Hypothalamus (tissue), 51 donors: ENCODE results near the gene ATRNL1.

Experiments
- DNase-seq, 51 donors: peaks; one replicate each; lab custom pipeline; 2025; lab: John Stamatoyannopoulos, UW

ATRNL1 gene

DNA sequence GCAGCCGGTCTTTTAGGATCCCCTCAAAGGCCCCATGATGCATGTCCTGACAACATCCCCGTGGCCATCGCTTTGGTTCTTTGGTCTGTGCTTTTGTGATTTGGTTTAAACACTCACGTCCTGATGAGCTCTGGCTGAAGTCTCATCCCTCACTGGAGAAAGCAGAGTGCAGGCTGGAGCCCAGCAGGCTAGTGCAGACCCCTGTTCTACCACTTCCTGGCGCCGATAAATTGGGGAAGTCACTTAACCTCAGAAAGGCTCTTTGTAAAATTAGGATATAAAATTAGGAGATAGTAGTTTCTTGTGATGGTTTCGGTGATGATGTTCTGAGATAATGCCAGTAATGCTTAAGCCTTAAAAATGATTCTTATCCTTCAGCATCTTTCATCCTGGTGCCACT lies 872.2 kb downstream of the ATRNL1 start:
- no peak for DNase-seq

DNA sequence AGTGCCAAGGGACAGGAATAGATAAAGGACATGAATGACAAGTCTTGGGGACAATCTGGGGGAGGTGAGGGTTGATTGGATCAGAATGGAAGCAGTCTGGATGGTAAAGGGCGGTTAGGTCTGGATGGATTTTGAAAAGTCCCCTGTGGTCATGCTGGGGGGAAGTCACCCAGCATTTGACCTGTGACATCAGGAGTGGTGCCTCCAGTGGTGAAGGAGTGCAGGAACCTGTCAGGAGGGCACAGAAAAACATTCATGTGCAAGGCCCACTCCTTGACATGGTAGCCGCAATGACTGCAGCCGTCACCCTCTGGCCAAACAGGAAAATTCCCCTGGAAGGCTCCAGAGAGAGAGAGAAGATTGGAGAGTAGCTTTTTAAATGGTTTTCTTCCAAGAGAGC lies 875.1 kb downstream of the ATRNL1 start:
- DNase-seq: no peak

DNA sequence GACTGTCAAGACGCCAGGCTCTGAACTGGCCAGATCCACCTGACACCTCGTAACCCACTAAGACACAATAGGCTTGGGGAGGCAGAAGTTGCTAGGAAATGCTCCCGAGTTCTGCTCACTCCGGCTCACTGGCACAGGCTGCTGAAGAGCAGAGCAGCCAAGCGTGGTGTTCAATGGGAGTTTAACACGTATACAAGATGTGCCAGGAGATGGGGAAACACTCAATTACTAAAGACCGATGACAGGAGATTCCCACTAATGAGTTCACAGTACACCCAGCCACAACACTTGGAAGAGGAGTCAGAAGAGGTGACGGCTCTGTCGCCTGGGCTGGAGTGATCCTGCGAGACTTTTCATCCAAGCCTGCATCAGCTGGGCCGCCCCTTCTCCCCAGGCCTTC lies 876.4 kb downstream of the ATRNL1 start:
- peak in 1 of 51 donors; percentile 1 for DNase-seq

DNA sequence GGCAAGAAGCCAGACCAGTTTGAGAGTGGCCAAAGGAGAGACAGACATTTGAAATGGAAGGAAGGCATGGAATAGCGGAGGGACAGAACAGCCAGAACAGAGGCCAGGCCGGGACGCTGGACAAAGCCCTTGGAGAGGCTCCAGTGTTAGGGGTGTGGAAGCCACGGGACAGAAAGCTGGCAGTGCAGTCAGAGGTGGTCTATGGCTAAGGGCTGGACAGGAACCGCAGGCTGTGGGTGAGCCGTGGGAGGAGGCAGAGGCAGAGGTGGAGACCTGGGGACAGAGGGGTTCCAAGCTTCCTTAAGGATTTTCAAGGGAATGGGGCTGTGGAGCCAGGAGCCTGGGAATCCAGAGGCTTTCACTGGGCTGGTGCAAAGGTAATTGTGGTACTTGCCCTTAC lies 878.8 kb downstream of the ATRNL1 start:
- DNase-seq: no peak

DNA sequence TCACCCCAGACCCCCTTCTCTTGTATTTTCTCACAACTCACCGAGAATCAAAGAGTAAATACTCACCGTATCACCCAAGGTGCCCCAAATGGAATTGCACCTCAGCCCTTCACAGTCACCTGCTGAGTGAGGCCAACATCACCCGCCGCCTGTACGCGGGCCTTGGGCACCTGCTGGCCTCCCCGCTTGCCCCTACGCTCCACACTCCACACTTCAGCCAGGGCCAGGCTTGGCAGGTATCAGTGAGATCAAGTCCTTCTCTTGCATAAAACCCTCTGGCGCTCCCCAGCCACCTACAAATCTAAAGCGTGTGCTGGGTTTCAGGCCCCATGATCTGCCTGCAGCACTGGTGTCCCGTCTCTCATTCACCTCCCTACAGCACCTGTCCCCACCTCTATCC lies 879.3 kb downstream of the ATRNL1 start:
- no peak for DNase-seq

DNA sequence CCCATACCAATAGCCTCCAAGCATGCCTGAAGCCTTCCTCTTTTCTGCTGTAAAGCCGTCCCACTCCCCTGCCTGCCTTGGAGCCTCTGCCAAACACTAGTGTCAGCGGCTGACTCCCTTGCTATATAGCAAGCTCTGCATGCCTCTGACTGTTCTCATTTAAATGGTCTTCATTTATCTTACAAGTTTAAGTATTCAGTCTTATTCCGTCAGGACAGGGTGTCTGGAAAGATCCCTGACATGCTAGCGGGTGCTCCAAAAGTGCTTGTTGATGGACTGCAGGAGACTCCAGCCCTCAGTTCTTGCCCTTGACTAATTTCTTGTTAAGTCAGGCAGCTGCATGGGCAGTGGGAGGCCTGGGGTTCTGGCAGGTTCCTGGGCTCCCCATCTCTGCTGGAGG lies 881.2 kb downstream of the ATRNL1 start:
- no peak for DNase-seq

DNA sequence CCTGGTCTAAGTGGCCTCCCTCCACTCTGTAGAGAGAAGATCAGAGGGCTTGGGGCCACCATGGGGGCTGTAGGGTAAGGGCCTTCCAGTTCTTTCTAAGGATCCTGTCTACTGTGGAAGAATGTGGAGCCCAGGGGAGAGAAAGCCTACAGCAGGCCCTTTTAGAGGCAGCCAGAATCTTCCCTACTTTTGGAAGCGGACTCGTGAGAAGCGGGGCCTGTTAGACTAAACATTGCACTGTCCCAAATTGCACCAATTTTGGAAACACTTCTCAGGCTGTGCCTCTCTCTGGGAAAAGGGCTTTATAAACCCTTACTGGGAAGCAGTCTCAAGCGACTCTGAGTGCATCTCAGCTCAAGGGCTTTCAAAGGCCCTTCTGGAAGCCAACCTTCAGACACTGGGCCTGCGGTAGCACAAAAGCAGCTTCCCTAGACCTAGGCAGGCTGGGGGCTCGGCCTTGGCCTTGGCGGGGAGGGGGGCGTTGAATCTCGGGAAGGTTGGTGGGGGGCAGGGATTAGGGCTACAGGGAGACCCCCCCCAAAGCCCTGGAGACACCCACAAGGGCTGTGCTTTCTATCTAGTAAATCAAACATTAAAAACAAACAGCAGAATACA lies 881.8 kb downstream of the ATRNL1 start:
- no peak for DNase-seq

DNA sequence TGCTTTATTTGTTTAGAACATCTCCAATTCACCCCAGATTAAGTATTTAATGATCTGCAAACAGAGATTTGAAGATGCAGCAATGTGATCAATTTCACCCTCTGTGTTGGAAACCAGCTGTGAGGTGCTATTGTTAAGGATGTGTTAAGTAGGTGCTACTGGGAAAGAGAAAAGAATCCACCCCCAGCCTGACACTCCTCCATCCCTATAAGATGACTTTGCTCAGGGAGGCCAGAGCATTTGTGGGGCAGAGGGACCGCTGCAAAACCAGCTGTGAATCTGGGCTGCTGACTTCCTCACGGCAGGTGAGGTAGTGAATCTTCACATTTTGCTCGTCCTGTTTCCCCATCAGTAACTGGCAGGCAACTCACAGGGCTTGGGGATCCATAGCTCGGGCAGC lies 882.3 kb downstream of the ATRNL1 start:
- DNase-seq: no peak

DNA sequence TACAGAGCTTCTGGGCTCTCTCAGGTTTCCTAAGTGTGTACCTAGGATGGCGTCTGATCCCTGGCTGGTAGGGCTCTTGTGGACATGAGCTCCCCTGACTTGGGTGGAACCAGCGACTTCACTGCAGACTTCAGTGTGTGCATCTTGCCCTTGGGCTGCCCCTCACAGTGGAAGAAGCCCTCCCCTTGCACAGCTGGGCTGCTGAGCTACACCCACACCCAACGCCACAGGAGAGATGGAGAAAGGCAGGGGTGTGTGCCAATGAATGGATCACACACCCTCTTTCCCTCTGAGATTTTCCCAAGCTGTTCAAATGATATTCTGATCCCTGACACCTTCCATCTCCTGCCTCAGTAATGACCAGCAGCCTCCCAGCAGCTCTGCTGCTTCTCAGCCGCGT lies 883.2 kb downstream of the ATRNL1 start:
- DNase-seq: no peak

DNA sequence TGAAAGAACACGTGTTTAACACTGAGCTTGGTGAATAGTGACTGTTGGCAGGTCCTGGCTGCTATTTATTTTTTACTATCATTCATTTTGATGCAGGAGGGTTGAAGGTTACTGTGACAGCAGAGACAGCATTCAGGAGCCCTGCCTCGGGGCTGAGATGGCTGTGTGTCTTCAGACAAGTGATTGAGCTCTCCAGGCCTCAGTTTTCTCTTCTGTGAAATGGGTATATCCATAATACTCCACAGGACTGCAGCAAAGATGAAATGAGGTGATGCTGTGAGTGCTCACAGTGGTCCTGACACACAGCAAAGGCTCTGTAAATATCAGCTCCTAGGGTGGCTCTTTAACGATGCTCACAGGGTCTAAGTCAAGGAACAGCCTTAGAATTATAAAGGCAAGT lies 884.7 kb downstream of the ATRNL1 start:
- DNase-seq: no peak

DNA sequence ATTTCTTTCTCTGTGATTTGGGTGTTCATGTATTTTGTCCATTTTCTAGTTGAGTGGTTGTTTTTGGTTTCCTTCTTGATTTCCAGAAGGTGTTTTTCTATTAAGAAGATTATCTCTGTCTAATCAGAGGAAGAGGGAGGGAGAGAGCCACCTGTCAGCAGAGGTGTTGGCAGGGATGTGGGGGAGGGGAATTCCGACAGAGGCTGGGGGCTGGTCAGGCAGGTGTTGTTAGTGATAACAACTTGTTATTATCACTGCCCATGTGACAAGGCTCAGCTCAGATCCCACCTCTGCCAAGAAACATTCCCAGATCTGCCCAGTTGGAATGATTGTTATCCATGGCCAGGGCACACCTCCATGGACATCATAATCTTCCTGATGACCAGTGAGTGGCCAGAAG lies 886.4 kb downstream of the ATRNL1 start:
- no peak for DNase-seq

DNA sequence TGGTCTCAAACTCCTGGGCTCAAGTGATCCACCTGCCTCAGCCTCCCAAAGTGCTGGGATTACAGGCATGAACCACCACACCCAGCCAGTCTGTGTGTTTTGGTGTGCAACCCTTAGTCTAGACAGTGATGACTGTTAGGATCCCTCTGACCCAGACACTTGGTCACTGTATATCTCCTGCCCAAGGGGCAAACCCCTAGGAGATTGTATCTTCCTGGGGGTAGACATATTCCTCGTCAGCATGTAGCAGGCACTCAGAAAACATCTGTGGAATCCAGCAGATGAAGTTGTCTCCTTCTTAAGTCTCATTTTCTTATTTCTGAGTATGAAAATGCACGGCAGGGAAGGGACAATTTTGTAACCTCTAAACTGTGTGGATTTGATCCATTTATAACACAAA lies 887.3 kb downstream of the ATRNL1 start:
- no peak for DNase-seq

DNA sequence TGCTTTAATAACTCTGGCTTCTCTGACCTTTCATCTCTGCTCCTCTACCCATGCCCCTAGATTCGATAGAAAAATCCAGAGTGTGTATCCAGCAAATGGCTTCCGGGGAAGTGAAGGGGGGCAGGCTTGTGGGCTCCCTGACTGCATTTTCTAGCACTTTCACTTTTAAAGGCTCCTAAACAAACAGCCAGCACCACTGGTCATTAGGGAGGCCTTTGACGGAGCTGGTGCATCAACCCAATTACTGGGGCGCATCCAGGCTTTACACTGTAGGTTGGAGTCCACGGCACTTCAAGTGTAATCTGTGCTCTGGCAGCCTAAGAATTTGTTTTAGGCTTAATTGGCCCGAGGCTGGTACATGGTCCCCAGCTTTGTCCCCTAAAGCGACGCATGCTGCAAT lies 887.9 kb downstream of the ATRNL1 start:
- no peak for DNase-seq

DNA sequence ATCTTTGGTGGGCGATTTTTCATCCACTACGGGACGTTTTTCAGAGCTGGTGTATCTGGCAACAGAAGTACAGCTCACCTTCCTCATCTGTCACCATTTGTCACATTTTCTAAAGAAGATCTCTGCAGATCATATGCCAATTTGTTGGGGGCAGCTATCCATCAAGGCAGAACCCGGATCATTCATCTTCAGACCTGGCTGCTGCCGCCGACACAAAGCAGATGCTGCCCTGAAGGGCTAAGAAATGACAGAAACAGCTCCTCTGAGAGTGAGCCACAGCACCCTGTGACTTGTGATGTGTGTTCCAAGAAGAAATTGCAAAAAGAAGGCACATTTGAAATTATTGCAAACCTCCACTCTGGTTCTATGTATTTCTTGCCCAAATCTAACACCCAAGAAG lies 888.9 kb downstream of the ATRNL1 start:
- no peak for DNase-seq

DNA sequence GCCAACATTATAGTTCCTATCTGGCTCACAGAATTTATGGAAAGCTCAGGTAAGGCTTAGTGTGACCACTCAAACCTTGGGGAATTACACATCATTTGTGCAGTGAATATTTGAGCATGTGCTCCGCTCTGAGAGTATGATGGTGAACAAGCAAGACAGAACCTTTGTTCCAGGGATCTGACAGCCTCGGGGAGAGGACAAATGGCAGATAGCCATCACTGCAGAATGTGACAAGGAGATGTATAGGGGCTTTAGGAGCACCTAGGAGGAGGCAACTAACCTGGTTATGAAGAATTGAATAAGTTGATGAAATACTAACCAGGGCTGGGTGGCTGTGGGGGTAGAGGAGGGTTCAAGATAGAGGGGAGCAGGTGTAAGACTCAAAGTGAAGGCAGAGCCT lies 889.4 kb downstream of the ATRNL1 start:
- no peak for DNase-seq

DNA sequence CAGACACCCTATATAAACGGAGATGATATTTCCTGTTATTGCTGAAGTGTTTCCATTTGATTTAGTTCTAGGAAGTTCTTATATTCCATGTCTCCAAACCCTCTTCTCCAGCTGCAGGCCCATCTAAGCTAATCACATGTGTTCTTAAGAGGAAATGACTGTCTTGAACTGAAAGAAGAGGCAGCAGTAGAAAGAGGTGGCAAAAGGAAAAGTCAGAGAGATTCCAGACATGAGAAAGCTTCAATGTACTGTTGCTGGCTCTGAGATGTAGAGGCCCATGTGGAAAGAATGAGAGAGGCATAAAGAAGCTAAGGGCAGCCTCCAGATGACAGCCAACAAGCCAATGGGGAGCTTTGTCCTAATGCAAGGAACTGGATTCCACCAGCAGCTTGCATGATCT lies 892.6 kb downstream of the ATRNL1 start:
- DNase-seq: no peak

DNA sequence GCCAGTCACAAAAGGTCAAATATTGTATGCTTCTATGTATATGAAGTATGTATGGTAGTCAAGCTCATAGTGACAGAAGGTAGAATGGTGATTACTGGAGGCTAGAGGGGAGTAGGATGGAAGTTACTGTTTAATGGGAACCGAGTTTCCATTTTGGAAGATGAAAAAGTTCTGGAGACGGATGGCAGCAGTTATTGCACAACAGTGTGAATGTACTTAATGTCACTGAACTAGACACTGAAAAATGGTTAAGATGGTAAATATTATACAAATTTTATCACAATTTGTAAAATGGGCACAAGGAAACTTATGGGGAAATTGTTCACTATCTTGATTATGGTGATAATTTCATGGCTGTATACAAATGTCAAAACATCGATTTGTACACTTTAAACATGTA lies 895.2 kb downstream of the ATRNL1 start:
- no peak for DNase-seq

DNA sequence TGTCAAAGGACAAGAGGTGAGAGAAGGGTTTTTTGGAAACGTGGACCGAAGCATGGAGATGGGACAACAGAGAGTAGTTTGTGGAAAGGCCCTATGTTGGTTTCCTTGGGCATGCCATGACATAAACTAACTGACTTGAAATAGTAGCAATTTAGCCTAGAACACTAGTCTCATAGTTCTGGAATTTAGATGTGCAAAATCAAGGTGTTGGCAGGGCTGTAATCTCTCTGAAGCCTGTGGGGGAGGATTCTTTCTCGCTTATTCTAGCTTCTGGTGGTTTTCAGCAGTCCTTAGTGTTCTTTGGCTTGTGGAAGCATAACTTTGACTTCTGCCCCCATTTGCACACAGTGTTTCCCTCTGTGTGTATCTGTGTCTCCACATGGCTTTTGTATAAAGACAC lies 896.5 kb downstream of the ATRNL1 start:
- no peak for DNase-seq

DNA sequence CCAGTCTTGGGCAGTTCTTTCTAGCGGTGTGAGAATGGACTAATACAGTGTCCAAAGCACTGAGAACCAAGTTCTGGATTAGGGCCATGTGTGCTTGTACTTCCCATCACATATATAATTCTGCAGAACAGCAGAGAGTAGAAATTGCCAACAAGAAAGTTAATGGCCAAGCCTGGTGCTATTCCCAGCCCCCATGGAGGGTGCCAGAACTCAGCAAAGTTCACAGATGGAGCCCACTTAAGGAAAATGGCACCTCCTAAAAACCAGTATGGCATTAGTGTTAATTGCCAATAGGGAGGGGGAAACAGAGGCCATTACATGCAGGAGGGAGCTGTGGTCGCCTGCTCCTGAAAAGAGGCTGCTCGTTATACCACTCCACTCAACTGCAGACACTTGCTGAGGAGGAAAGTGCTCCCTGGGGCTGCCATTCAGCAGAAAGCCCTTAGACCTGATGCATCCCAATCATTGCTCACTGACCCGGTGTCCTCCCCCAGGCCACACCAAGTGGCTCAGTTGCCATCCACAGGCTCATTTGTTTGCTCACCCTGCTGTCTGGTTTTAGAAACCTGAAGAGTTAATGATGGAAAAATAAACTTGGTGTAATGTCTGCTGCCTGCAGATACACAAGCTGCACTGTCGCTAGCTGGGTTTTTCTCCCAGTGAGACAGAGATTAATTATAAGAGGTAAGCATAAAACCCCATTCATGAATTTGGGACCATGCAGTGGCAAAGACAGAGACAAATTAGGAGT lies 899.2 kb downstream of the ATRNL1 start:
- DNase-seq: no peak

DNA sequence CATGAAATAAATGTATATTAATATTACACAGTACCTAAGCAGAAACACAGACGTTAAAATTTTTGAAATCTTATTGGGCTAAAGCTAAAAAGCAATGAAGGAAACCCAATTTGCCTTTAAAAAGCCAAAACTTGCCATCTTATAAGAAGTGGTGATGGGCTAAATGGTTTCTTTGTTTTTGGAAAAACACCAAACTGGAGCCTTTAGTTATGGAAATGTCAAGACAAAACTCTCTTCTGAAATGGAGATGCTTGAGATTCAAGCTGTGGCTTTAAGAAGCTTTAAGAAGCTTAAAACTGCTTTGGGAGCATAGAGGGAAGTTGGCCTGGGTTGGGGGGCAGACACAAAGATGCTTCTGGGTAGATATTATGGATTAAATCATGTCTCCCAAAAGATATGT lies 902.9 kb downstream of the ATRNL1 start:
- no peak for DNase-seq

DNA sequence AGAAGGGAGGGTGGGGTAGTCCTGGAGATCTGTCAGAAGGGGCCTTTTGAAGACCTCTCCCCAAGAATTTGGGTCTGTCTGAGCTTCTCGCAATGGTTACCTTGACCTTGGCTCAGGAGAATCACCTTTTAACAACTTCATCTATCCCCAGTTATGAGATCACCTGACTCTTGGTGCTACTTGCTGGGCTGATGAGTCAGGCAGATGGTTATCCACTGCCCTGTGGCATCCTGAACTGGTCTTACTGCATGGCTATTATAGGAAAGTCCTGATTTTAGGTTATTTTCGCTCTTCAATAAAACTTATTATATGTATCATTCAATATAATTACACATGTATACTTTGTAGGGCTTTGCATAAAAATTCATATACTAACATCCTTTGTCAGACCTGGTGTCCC lies 905.1 kb downstream of the ATRNL1 start:
- no peak for DNase-seq
